IgD-negative memory B cell (primary cell): ENCODE results near the gene BUB3. TPM values are rescaled to one million over a fixed set of nuclear protein-coding genes. Genes with fewer than 3 reads are reported as not detected.

ENCODE experiments used
- H3K27ac Mint-ChIP-seq, 3 donors: one replicate each; pipeline ENCODE4 v1.8.0; 2020 to 2022; ENCODE audit warnings: mild to moderate bottlenecking in 3 of 3, mixed read lengths in 3 of 3, moderate library complexity in 1 of 3
- H3K27me3 Mint-ChIP-seq: one replicate; pipeline ENCODE4 v1.8.0; 2021; ENCODE audit warnings: mixed read lengths
- H3K36me3 Mint-ChIP-seq: one replicate; pipeline ENCODE4 v1.8.0; 2020; ENCODE audit warnings: mild to moderate bottlenecking, mixed read lengths
- H3K4me1 Mint-ChIP-seq, 3 donors: one replicate each; pipeline ENCODE4 v1.8.0; 2020 to 2022; ENCODE audit warnings: mixed read lengths in 3 of 3, mild to moderate bottlenecking in 1 of 3
- H3K4me3 Mint-ChIP-seq, 4 donors: one replicate each; pipeline ENCODE4 v1.8.0; 2020 to 2022; ENCODE audit warnings: mild to moderate bottlenecking in 4 of 4, mixed read lengths in 4 of 4, moderate library complexity in 3 of 4
- H3K9me3 Mint-ChIP-seq, 3 donors: one replicate each; pipeline ENCODE4 v1.8.0; 2020 to 2021; ENCODE audit warnings: mixed read lengths in 3 of 3, mild to moderate bottlenecking in 1 of 3
- polyA plus RNA-seq: library from polyadenylated mRNA; unstranded; fragments of 300-500 nt; fragmentation: Illumina TruSeq; gene quantifications from one replicate; pipeline ENCODE4 v1.2.3, GENCODE V29; 2021

BUB3 gene, protein sequence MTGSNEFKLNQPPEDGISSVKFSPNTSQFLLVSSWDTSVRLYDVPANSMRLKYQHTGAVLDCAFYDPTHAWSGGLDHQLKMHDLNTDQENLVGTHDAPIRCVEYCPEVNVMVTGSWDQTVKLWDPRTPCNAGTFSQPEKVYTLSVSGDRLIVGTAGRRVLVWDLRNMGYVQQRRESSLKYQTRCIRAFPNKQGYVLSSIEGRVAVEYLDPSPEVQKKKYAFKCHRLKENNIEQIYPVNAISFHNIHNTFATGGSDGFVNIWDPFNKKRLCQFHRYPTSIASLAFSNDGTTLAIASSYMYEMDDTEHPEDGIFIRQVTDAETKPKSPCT
- 148 TPM for polyA plus RNA-seq

DNA sequence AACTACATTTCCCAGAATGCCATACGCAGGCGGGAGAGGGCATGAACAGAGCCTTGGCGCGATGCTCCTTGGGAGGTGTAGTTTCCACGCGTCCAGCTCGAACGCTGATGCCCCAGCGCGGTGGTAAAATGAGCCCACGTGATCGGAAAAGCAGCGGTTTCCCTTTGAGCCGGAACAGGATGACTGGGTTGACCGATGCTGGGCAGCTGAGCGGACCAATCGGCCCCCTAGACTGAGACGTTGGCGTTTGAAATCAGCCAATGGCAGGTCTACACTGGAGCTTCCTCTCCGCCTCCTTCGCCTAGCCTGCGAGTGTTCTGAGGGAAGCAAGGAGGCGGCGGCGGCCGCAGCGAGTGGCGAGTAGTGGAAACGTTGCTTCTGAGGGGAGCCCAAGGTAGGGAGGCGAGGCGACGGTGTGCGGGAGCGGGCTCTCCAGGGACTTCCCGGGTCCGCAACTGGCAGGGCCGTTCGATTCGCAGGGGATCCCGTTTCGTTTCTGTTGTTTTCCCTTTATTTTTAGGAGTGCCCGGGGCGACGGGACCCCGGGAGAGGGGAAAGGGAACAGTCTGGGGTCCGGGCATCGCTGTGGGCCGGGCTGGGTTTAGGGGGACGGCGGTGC is at the start of gene BUB3:
Gene BUB3 (plus strand): TSS at position 311 of the 619 bp plus-strand sequence. CDS start 516 bp downstream, outside the sequence.
- Mint-ChIP-seq H3K9me3 (peaks cover 0 to 1% (median 0%) of the 10 kb centered on the region in 3 donors), H3K4me3 (peak within 1 kb of the TSS; percentile 89 to 100 (median 98)), H3K4me1 (peaks cover 29 to 41% (median 35%) of the 10 kb centered on the region in 3 donors), H3K27me3 (peaks cover 25% of the 10 kb centered on the region), H3K27ac (peak within 1 kb of the TSS; percentile 83 to 99 (median 94)), H3K36me3 (peaks cover 4% of the 10 kb centered on the region)

- H3K36me3 Mint-ChIP-seq, result no peaks in the 10 kb centered on the region
- no peak overlapping the region for H3K4me3 Mint-ChIP-seq
- peaks cover 0 to 2% (median 0%) of the 10 kb centered on the region in 3 donors for H3K9me3 Mint-ChIP-seq
- H3K27ac Mint-ChIP-seq, result no peak overlapping the region
- no peaks in the 10 kb centered on the region for H3K4me1 Mint-ChIP-seq
- peaks cover 4% of the 10 kb centered on the region for H3K27me3 Mint-ChIP-seq
Measured at GRCh38 chr10:123109466-123109865, 44.7 kb upstream of the BUB3 start.

DNA sequence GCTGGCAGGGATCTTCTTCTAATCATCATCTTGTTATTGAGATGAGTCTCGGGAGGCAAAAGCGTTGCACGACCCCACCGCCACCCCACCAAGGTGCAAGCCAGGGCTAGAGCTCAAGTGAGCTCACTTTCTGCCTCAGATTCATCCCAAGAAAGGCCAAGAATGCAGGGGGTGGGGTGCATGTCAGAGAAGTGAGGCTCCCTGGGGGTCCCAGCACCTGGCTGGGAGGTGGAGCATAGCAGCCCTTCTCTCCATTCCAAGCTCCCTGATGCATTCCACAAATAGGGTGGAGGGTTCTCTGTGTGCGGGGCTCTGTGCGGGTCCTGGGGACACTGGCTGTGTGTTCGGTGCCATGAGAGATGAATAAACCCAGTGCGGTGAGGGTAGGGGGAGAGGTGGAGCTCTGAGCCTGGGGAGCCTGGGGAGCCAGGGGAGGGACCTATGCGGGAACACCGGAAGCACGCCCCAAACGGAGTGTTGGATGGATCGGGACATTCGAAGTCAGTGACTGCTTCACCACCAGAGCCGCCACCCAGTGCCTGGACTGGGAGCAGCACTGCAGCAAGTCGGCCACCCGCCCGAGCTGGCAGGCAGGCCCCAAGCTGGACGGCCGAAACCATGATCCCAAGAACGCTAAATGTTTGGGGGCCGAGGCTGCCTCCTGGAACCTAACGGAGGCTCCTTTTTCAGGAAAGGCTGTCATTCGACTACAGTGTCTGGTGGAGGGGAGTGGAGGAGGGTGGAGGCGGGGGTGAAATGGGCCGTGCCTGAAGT is 36.4 kb upstream of the BUB3 start:
- H3K27me3 Mint-ChIP-seq, result peaks cover 27% of the 10 kb centered on the region
- H3K36me3 Mint-ChIP-seq, result peaks cover 1% of the 10 kb centered on the region
- H3K4me1 Mint-ChIP-seq, result no peaks in the 10 kb centered on the region
- no peaks in the 10 kb centered on the region for H3K9me3 Mint-ChIP-seq
- H3K4me3 Mint-ChIP-seq, result no peak overlapping the region
- H3K27ac Mint-ChIP-seq, result no peak overlapping the region

DNA sequence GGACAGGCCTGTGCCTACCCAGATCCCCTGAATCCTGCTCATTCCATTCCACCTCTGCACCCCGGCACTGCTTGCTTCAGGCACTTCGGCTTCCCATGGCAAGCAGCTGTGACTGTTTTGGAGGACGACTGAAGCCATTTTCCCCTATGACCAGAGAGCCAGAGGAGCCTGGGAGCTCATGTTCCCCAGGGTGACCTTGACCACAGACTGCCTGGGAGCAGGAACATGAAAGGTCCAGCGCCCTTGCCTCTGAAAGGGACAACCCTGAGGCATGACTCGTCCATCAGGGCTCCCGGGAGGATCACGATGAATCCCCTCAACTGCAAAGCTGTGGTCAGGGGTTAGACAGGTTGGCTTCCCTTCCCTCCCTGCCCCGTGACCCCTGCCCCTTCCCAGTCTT is 35.1 kb upstream of the BUB3 start:
- no peaks in the 10 kb centered on the region for H3K9me3 Mint-ChIP-seq
- H3K36me3 Mint-ChIP-seq, result peaks cover 1% of the 10 kb centered on the region
- H3K27me3 Mint-ChIP-seq, result peaks cover 28% of the 10 kb centered on the region
- H3K27ac Mint-ChIP-seq, result no peak overlapping the region
- no peak overlapping the region for H3K4me3 Mint-ChIP-seq
- no peaks in the 10 kb centered on the region for H3K4me1 Mint-ChIP-seq

DNA sequence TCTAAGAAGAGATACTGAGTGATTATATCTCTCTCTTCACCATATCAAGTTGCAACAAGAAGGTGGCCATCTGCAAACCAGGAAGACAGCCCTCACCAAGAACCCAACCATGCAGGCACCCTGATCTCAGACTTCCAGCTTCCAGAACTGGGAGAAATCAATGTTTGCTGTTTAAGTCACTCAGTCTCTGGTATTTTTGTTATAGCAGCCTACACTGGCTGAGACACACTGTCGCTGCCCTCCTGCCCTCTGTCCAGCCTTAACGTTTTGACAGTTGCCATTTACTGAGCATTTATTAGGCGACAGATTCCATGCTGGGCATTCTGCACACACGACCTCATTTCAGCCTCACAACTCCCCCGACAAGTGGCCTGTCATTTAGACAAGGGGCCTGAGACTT is 28.0 kb upstream of the BUB3 start:
- Mint-ChIP-seq H3K36me3 (no peaks in the 10 kb centered on the region), H3K4me1 (no peaks in the 10 kb centered on the region), H3K27me3 (peaks cover 27% of the 10 kb centered on the region), H3K9me3 (peaks cover 1 to 8% (median 2%) of the 10 kb centered on the region in 3 donors), H3K4me3 (no peak overlapping the region), H3K27ac (no peak overlapping the region)

- Mint-ChIP-seq H3K36me3 (no peaks in the 10 kb centered on the region), H3K4me1 (peaks cover 7 to 12% (median 9%) of the 10 kb centered on the region in 3 donors), H3K4me3 (no peak overlapping the region), H3K9me3 (peaks cover 2 to 8% (median 6%) of the 10 kb centered on the region in 3 donors), H3K27me3 (peaks cover 56% of the 10 kb centered on the region), H3K27ac (peak overlapping the region in 1 of 3 donors; percentile 21)
Measured at GRCh38 chr10:123129618-123130271, 24.5 kb upstream of the BUB3 start.

DNA sequence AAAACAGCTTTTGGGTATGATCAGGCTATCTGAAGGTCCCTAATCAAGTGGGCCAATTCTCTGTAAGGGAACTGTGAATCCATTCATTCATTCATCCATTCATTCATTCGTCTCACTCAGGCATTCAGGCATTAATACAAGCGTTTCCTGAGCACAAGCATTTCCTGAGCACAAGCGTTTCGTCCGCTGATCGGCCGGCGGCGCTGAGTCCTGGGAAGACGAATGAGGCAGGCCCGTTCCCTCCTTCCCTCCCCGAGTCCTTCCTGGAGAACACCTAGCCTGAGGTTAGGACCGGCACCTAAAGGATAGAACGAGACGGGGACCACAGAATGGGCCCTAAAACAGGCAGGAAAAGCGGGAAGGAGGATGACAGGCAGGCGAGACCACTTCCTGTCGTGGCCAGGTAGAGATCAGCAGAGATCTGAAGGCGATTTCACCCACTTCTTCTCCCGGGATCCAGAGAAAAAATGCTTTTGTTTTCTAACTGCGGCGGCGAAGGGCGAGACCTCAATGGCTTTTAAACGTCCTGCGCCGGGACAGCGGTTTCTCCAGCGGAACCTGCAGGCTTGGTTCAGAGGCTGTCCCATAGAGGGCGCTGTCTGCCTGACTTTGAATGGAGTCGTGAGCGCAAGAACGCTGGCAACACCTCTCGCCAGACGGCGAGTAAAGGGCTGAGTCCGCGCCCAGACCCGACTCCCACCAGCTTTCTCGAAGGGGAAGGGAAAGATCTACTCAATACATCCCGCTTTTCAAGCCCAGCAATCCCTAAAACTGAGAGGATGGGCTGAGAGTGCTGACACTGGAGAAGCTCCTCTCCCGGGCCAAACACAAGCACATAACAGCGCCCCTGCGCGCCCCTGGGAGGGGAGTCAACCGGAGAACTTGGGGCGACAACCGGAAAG is 21.4 kb upstream of the BUB3 start:
- Mint-ChIP-seq H3K27me3 (peaks cover 60% of the 10 kb centered on the region), H3K4me3 (peak overlapping the region; percentile 66 to 89 (median 86)), H3K36me3 (no peaks in the 10 kb centered on the region), H3K9me3 (peaks cover 2 to 8% (median 7%) of the 10 kb centered on the region in 3 donors), H3K4me1 (peaks cover 7 to 12% (median 11%) of the 10 kb centered on the region in 3 donors), H3K27ac (peak overlapping the region; percentile 91 to 97 (median 93))

DNA sequence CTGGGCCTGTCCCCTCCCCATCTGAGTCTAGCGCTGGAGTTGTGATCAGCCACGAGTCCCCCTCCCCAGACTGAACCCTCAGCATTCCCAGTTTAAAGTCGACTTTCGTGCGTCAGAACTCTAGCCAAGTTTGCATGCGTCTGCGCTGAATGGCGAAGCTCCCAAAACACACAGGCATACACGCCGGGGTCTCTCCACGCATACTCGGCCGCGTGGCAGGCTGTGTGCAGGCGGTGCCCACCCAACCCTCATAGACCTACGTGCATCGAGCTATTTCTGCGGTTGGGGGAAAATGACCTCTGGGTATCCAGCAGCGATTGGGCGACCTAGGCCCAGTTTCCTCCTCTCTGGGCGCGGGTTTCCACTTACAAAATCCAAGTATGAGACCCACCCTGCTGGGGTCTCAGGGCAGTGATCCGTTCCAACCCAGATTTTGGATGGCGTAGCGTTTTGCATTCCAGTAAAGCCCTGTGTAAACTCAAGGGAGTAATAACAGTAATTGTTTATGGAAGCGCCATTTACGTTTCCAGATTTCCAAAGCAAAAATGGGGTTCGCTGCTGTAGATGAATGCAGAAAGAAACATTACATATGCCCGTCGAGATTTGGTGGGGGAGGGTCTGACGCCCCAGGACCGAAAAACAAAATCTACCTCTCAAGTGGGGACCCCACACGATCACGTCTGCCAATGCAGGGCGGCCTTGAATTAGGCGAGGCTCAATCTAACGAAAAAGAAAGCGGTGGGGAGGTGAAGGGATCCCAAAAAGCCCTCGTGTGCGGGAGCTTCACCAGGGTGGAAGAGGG is 20.5 kb upstream of the BUB3 start:
- Mint-ChIP-seq H3K27me3 (peaks cover 67% of the 10 kb centered on the region), H3K9me3 (peaks cover 0 to 7% (median 0%) of the 10 kb centered on the region in 3 donors), H3K4me3 (peak overlapping the region in 3 of 4 donors; percentile 55 to 86 (median 85)), H3K27ac (peak overlapping the region; percentile 91 to 97 (median 93)), H3K36me3 (no peaks in the 10 kb centered on the region), H3K4me1 (peaks cover 11 to 12% (median 11%) of the 10 kb centered on the region in 3 donors)

GRCh38 chr10:123134343-123134914 is 19.8 kb upstream of the BUB3 start:
- H3K4me3 Mint-ChIP-seq, result peak overlapping the region; percentile 21 to 85 (median 66)
- peaks cover 70% of the 10 kb centered on the region for H3K27me3 Mint-ChIP-seq
- no peaks in the 10 kb centered on the region for H3K36me3 Mint-ChIP-seq
- peaks cover 11 to 16% (median 14%) of the 10 kb centered on the region in 3 donors for H3K4me1 Mint-ChIP-seq
- peaks cover 0 to 7% (median 0%) of the 10 kb centered on the region in 3 donors for H3K9me3 Mint-ChIP-seq
- H3K27ac Mint-ChIP-seq, result peak overlapping the region; percentile 91 to 93 (median 92)

DNA sequence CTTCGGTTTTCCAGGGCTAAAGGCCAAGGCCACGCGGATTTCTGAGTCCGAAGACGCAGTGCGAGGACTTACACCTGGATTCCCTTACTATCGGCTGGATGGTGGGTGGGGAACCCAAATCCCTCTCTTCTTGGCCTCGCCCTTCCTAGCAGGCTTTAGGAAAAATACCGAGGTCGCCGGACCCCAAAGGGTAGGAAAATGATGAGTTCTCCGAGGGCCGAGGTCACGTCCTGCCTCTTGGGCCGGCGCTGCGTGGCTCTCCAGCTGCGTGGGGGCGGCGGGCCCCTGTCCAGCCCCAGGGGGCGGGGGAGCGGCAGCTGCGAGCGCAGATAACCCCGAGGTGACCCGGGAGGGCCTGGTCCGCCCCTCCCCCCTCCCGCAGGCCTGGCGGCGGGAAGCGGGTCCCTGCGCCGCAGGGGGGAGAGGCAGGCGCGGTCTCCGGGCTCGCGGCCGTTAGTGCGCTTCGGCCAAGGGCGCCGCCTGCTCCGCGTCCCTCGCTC is 19.2 kb upstream of the BUB3 start:
- peaks cover 11 to 19% (median 14%) of the 10 kb centered on the region in 3 donors for H3K4me1 Mint-ChIP-seq
- H3K27ac Mint-ChIP-seq, result peak overlapping the region in 2 of 3 donors; percentile 91 to 92
- H3K9me3 Mint-ChIP-seq, result peaks cover 0 to 7% (median 0%) of the 10 kb centered on the region in 3 donors
- peaks cover 73% of the 10 kb centered on the region for H3K27me3 Mint-ChIP-seq
- H3K36me3 Mint-ChIP-seq, result no peaks in the 10 kb centered on the region
- peak overlapping the region in 2 of 4 donors; percentile 5 to 85 for H3K4me3 Mint-ChIP-seq

DNA sequence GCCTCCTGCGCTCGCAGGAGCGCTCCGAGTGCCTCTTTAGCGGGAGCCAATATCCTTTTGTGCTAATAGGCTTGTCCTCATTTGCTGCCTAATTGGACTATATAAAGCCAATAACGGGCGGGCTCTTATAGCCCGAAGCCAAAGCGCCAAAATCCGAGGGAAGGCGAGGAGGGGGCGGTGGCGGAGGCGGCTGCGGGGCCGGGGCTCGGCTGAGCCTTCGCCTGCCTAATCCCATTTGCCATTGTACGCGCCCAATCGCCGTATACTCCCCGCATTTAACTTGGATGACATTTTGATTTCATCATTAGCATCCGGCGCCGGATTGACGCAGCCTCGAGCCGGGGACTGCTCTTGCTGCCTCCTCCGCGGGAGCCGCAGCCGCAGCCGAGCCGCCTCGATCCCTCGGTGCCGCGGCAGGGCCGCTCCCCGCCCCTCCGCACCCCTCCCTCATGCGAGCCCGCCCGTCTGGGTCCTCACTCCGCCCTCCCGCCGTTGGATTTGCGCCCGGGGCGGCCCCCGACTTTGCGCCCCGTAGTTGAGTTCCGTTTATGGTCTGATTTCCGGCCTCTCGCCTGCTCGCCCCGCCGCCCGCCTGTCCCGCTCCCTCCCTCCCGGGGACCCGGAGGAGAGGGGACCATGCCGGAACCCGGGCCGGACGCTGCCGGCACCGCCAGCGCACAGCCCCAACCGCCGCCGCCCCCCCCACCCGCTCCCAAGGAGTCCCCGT is 18.6 kb upstream of the BUB3 start, which contains the start of gene HMX3:
Gene HMX3 (plus strand): TSS at position 556 of the 727 bp plus-strand sequence. CDS start 81 bp downstream, at position 637.
- H3K4me1 Mint-ChIP-seq, result peaks cover 11 to 19% (median 19%) of the 10 kb centered on the region in 3 donors
- H3K27ac Mint-ChIP-seq, result peak within 1 kb of the TSS; percentile 81 to 92 (median 91)
- peaks cover 0 to 7% (median 0%) of the 10 kb centered on the region in 3 donors for H3K9me3 Mint-ChIP-seq
- H3K4me3 Mint-ChIP-seq, result peak within 1 kb of the TSS; percentile 21 to 88 (median 78)
- peaks cover 72% of the 10 kb centered on the region for H3K27me3 Mint-ChIP-seq
- H3K36me3 Mint-ChIP-seq, result no peaks in the 10 kb centered on the region
